KMS-11 (cell line): Measurements from ENCODE around the gene CTU1.

Experiments
- H2AFZ ChIP-seq: fragments of 200-600 bp; sonication (generic); 2 replicates; pipeline ENCODE4 v1.6.1; 2016; ENCODE audit warnings: antibody characterized with exemption, mixed run types, low read depth
- H3K27ac ChIP-seq: fragments of 200-600 bp; sonication (generic); 2 replicates; pipeline ENCODE4 v1.6.1; 2016; ENCODE audit warnings: mild to moderate bottlenecking, mixed run types
- H3K27me3 ChIP-seq: fragments of 200-600 bp; sonication (generic); 2 replicates; pipeline ENCODE4 v1.6.1; 2017; ENCODE audit warnings: mild to moderate bottlenecking, low read depth, mixed run types, moderate library complexity; ENCODE audit not compliant: insufficient read depth
- H3K36me3 ChIP-seq: fragments of 200-600 bp; sonication (generic); 2 replicates; pipeline ENCODE4 v1.6.1; 2017; ENCODE audit warnings: mild to moderate bottlenecking, mixed run types; ENCODE audit not compliant: insufficient read depth
- H3K4me1 ChIP-seq: fragments of 200-600 bp; sonication (generic); 2 replicates; pipeline ENCODE4 v1.6.1; 2016; ENCODE audit warnings: mild to moderate bottlenecking, low read depth, mixed run types; ENCODE audit not compliant: poor library complexity, severe bottlenecking
- H3K4me2 ChIP-seq: fragments of 200-600 bp; sonication (generic); 2 replicates; pipeline ENCODE4 v1.7.0; 2016; ENCODE audit warnings: mild to moderate bottlenecking, mixed run types
- H3K4me3 ChIP-seq: fragments of 200-600 bp; sonication (generic); IDR thresholded peaks from 2 replicates; pipeline ENCODE4 v1.6.1; 2017; ENCODE audit warnings: low read depth, low read length, mixed read lengths; ENCODE audit not compliant: insufficient read depth
- H3K79me2 ChIP-seq: fragments of 200-600 bp; sonication (generic); 2 replicates; pipeline ENCODE4 v1.6.1; 2016; ENCODE audit warnings: low read depth, mixed run types; ENCODE audit not compliant: insufficient read depth
- H3K9ac ChIP-seq: fragments of 200-600 bp; sonication (generic); 2 replicates; pipeline ENCODE4 v1.6.1; 2016; ENCODE audit warnings: mild to moderate bottlenecking, mixed run types
- H4K20me1 ChIP-seq: fragments of 200-600 bp; sonication (generic); 2 replicates; pipeline ENCODE4 v1.6.1; 2016; ENCODE audit warnings: mild to moderate bottlenecking, mixed run types; ENCODE audit not compliant: insufficient read depth
- CTCF ChIP-seq: fragments of 200-600 bp; sonication (generic); conservative IDR thresholded peaks from 2 replicates; pipeline ENCODE4 v1.6.1; 2017; ENCODE audit warnings: low read depth, mild to moderate bottlenecking, antibody characterized with exemption, low read length, moderate library complexity, mixed read lengths

The CTU1 gene

GRCh38 chr19:51119611-51120010 is 11.4 kb upstream of the CTU1 start:
- no peak overlapping the region for H3K9ac ChIP-seq
- H3K27me3 ChIP-seq = peaks cover 55% of the 10 kb centered on the region
- no peak for TF ChIP-seq CTCF
- no peaks in the 10 kb centered on the region for H3K36me3 ChIP-seq
- H3K27ac ChIP-seq = no peak overlapping the region
- H4K20me1 ChIP-seq = no peaks in the 10 kb centered on the region
- H3K79me2 ChIP-seq = no peaks in the 10 kb centered on the region
- H3K4me2 ChIP-seq = no peak overlapping the region
- H3K4me3 ChIP-seq = no peak overlapping the region
- H3K4me1 ChIP-seq = no peaks in the 10 kb centered on the region
- no peak overlapping the region for H2AFZ ChIP-seq

- no peak for TF ChIP-seq CTCF
- Histone ChIP-seq H2AFZ (no peak overlapping the region), H3K36me3 (no peaks in the 10 kb centered on the region), H3K4me2 (no peak overlapping the region), H3K27me3 (peaks cover 59% of the 10 kb centered on the region), H3K4me1 (no peaks in the 10 kb centered on the region), H3K9ac (no peak overlapping the region), H3K27ac (no peak overlapping the region), H3K4me3 (no peak overlapping the region), H3K79me2 (no peaks in the 10 kb centered on the region), H4K20me1 (no peaks in the 10 kb centered on the region)
Measured at GRCh38 chr19:51119101-51119500, 10.9 kb upstream of the CTU1 start.

- no peaks in the 10 kb centered on the region for H3K36me3 ChIP-seq
- H3K4me1 ChIP-seq = no peaks in the 10 kb centered on the region
- H3K9ac ChIP-seq = no peak overlapping the region
- H2AFZ ChIP-seq = no peak overlapping the region
- H3K4me2 ChIP-seq = no peak overlapping the region
- H3K27ac ChIP-seq = no peak overlapping the region
- peaks cover 73% of the 10 kb centered on the region for H3K27me3 ChIP-seq
- no peak for TF ChIP-seq CTCF
- H3K79me2 ChIP-seq = no peaks in the 10 kb centered on the region
- H4K20me1 ChIP-seq = no peaks in the 10 kb centered on the region
- H3K4me3 ChIP-seq = no peak overlapping the region
Measured at GRCh38 chr19:51116736-51117286, 8.6 kb upstream of the CTU1 start.

GRCh38 chr19:51114087-51114729 is 6.0 kb upstream of the CTU1 start:
- Histone ChIP-seq H3K27me3 (peaks cover 72% of the 10 kb centered on the region), H4K20me1 (no peaks in the 10 kb centered on the region), H3K79me2 (no peaks in the 10 kb centered on the region), H3K27ac (no peak overlapping the region), H2AFZ (no peak overlapping the region), H3K4me2 (no peak overlapping the region), H3K4me1 (no peaks in the 10 kb centered on the region), H3K36me3 (no peaks in the 10 kb centered on the region), H3K4me3 (no peak overlapping the region), H3K9ac (no peak overlapping the region)
- no peak for TF ChIP-seq CTCF
